HL-60 (cell line): ENCODE results near the gene ABHD13.

Source experiments
- CTCF ChIP-seq: IDR thresholded peaks from one replicate; pipeline ENCODE4 v1.5.1; 2011; ENCODE audit warnings: low read length, control low read depth, inconsistent platforms; ENCODE audit not compliant: insufficient read depth
- GABPA ChIP-seq: IDR thresholded peaks from 2 replicates; pipeline ENCODE4 v1.6.1; 2012; ENCODE audit warnings: low read depth
- POLR2AphosphoS5 ChIP-seq: IDR thresholded peaks from 2 replicates; pipeline ENCODE4 v1.6.1; 2012; ENCODE audit warnings: low read depth
- REST ChIP-seq: IDR thresholded peaks from 2 replicates; pipeline ENCODE4 v1.6.1; 2012; ENCODE audit warnings: low read depth; ENCODE audit not compliant: insufficient replicate concordance

GRCh38 chr13:108193806-108194205 lies 24.4 kb upstream of the ABHD13 start:
- TF ChIP-seq CTCF: no peak
- no peak for TF ChIP-seq GABPA
- TF ChIP-seq POLR2AphosphoS5: no peak
- no peak for TF ChIP-seq REST
